ENCODE results near the gene RCC2.

The RCC2 gene

DNA sequence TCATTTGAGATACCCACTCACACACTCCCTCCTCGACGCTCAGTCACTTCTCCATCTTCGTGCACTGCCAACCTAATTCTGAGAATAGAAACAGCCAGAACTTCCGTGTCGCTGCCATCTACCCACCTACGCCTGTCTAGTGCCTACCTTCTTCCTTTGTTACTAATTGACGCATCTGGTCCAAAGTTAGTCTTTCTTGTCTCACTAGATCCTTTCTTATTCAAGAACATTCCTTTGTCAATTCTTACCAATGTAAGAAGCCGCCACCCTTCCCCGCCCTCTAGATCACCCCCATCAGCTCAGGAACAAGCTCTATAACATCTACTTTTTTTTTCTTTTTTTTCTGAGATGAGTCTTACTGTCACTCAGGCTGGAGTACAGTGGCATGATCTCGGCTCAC is 63.8 kb downstream of the RCC2 start:
- Histone ChIP-seq H4K20me1 (ENCODE audit: insufficient read depth, low read length) (no peaks in the 10 kb centered on the region), H3K4me3 (ENCODE audit: low read length) (no peak overlapping the region), H3K36me3 (replicated peaks; ENCODE audit: low read depth, low read length) (no peaks in the 10 kb centered on the region), H3K4me1 (ENCODE audit: low read length) (0 out of 2 replicates have a peak, but pooled peaks cover 2% of the 10 kb centered on the region), H3K9me3 (ENCODE audit: insufficient read depth, low read length) (no peaks in the 10 kb centered on the region), H3K27ac (ENCODE audit: low read length) (no peak overlapping the region), H3K79me2 (ENCODE audit: low read length) (no peaks in the 10 kb centered on the region), H3K9ac (ENCODE audit: low read length) (no peak overlapping the region), H3K27me3 (ENCODE audit: low read depth, low read length) (0 out of 2 replicates have a peak, but pooled peaks cover 10% of the 10 kb centered on the region), H2AFZ (ENCODE audit: low read depth, low read length) (no peak overlapping the region), H3K4me2 (ENCODE audit: low read length) (0 out of 2 replicates have a peak overlapping the region, but pooled peaks have one; percentile 5)
- no peak for TF ChIP-seq EZH2phosphoT487 (IDR thresholded peaks at IDR 0.05; ENCODE audit: low read depth)
- TF ChIP-seq, protein P1, sequence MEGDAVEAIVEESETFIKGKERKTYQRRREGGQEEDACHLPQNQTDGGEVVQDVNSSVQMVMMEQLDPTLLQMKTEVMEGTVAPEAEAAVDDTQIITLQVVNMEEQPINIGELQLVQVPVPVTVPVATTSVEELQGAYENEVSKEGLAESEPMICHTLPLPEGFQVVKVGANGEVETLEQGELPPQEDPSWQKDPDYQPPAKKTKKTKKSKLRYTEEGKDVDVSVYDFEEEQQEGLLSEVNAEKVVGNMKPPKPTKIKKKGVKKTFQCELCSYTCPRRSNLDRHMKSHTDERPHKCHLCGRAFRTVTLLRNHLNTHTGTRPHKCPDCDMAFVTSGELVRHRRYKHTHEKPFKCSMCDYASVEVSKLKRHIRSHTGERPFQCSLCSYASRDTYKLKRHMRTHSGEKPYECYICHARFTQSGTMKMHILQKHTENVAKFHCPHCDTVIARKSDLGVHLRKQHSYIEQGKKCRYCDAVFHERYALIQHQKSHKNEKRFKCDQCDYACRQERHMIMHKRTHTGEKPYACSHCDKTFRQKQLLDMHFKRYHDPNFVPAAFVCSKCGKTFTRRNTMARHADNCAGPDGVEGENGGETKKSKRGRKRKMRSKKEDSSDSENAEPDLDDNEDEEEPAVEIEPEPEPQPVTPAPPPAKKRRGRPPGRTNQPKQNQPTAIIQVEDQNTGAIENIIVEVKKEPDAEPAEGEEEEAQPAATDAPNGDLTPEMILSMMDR (IDR thresholded peaks at IDR 0.05; ENCODE audit: low read depth, low read length), result no peak

DNA sequence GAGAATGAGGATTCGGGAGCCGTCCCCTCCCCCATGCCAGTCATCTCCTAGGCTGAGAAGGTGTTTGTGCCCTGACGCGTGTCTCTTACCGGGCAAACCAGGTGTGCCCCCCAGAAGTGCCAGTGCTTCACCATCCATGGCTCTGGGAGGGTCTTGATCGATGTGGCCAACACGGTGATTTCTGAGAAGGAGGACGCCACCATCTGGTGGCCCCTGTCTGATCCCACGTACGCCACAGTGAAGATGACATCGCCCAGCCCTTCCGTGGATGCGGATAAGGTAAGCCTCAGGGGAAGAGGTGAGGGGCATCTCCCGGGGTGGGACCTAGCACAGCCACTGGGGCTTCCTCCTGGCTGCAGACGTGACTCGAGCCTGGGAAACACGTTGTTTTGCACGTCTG is 66.5 kb downstream of the RCC2 start:
- H4K20me1 ChIP-seq (ENCODE audit: insufficient read depth, low read length), result no peaks in the 10 kb centered on the region
- H3K36me3 ChIP-seq (replicated peaks; ENCODE audit: low read depth, low read length), result no peaks in the 10 kb centered on the region
- no peak overlapping the region for H3K9ac ChIP-seq (ENCODE audit: low read length)
- TF ChIP-seq EZH2phosphoT487 (IDR thresholded peaks at IDR 0.05; ENCODE audit: low read depth), result no peak
- TF ChIP-seq, protein P1 (IDR thresholded peaks at IDR 0.05; ENCODE audit: low read depth, low read length), result no peak
- H3K9me3 ChIP-seq (ENCODE audit: insufficient read depth, low read length), result no peaks in the 10 kb centered on the region
- H3K4me1 ChIP-seq (ENCODE audit: low read length), result 0 out of 2 replicates have a peak, but pooled peaks cover 2% of the 10 kb centered on the region
- no peak overlapping the region for H3K4me3 ChIP-seq (ENCODE audit: low read length)
- no peak overlapping the region for H3K27ac ChIP-seq (ENCODE audit: low read length)
- H2AFZ ChIP-seq (ENCODE audit: low read depth, low read length), result no peak overlapping the region
- H3K79me2 ChIP-seq (ENCODE audit: low read length), result no peaks in the 10 kb centered on the region
- no peak overlapping the region for H3K4me2 ChIP-seq (ENCODE audit: low read length)
- H3K27me3 ChIP-seq (ENCODE audit: low read depth, low read length), result 0 out of 2 replicates have a peak, but pooled peaks cover 6% of the 10 kb centered on the region

GRCh38 chr1:17371896-17372295 is 67.6 kb downstream of the RCC2 start, which contains the start of gene PADI6:
Gene PADI6 (plus strand): TSS chr1:17372196. CDS start chr1:17372246, 50 bp downstream.
- TF ChIP-seq, protein P1 (IDR thresholded peaks at IDR 0.05; ENCODE audit: low read depth, low read length), result no peak
- TF ChIP-seq EZH2phosphoT487 (IDR thresholded peaks at IDR 0.05; ENCODE audit: low read depth), result no peak
- no peak within 1 kb of the TSS for H3K9ac ChIP-seq (ENCODE audit: low read length)
- H3K27me3 ChIP-seq (ENCODE audit: low read depth, low read length), result 0 out of 2 replicates have a peak, but pooled peaks cover 6% of the 10 kb centered on the region
- H3K4me1 ChIP-seq (ENCODE audit: low read length), result 0 out of 2 replicates have a peak, but pooled peaks cover 2% of the 10 kb centered on the region
- no peaks in the 10 kb centered on the region for H4K20me1 ChIP-seq (ENCODE audit: insufficient read depth, low read length)
- H3K27ac ChIP-seq (ENCODE audit: low read length), result no peak within 1 kb of the TSS
- no peaks in the 10 kb centered on the region for H3K9me3 ChIP-seq (ENCODE audit: insufficient read depth, low read length)
- H3K36me3 ChIP-seq (replicated peaks; ENCODE audit: low read depth, low read length), result no peaks in the 10 kb centered on the region
- H2AFZ ChIP-seq (ENCODE audit: low read depth, low read length), result no peak within 1 kb of the TSS
- no peaks in the 10 kb centered on the region for H3K79me2 ChIP-seq (ENCODE audit: low read length)
- no peak within 1 kb of the TSS for H3K4me2 ChIP-seq (ENCODE audit: low read length)
- no peak within 1 kb of the TSS for H3K4me3 ChIP-seq (ENCODE audit: low read length)

- Histone ChIP-seq H3K4me3 (ENCODE audit: low read length) (no peak overlapping the region), H3K27ac (ENCODE audit: low read length) (no peak overlapping the region), H3K4me2 (ENCODE audit: low read length) (no peak overlapping the region)
These were observed 68.9 kb downstream of the RCC2 start for GRCh38 chr1:17370618-17371017.

More at GRCh38 chr1:17370618-17371017, 68.9 kb downstream of the RCC2 start:
- Histone ChIP-seq H3K36me3 (replicated peaks; ENCODE audit: low read depth, low read length) (no peaks in the 10 kb centered on the region), H3K9me3 (ENCODE audit: insufficient read depth, low read length) (no peaks in the 10 kb centered on the region), H3K9ac (ENCODE audit: low read length) (no peak overlapping the region), H3K27me3 (ENCODE audit: low read depth, low read length) (0 out of 2 replicates have a peak, but pooled peaks cover 6% of the 10 kb centered on the region), H2AFZ (ENCODE audit: low read depth, low read length) (no peak overlapping the region), H3K79me2 (ENCODE audit: low read length) (no peaks in the 10 kb centered on the region), H3K4me1 (ENCODE audit: low read length) (0 out of 2 replicates have a peak, but pooled peaks cover under 1% of the 10 kb centered on the region), H4K20me1 (ENCODE audit: insufficient read depth, low read length) (no peaks in the 10 kb centered on the region)
- no peak for TF ChIP-seq EZH2phosphoT487 (IDR thresholded peaks at IDR 0.05; ENCODE audit: low read depth)
- TF ChIP-seq, protein P1 (IDR thresholded peaks at IDR 0.05; ENCODE audit: low read depth, low read length), result peak; percentile 34; the same call in 1 of the 2 replicates
